ENCODE results near the gene PTPRM.

DNA sequence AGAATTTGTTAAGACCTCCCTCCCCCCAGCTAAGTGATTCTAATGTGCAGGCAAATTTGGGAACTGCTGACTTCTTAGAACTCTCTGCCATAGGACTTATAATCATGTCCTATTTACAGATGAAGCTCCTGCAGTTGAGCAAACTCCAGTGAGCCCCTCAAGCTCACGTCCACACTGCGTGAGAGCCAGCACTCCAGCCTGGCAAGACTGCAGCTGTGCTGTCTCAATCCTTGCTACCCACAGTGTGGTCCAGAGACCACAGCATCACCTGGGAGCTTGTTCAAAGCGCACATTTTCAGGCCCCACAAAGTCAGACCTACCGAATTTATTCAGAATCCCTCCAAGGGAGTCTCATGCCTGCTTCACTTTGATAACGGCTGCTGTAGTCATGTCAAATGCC lies 799.0 kb downstream of the PTPRM start:
- TF ChIP-seq, protein P1, sequence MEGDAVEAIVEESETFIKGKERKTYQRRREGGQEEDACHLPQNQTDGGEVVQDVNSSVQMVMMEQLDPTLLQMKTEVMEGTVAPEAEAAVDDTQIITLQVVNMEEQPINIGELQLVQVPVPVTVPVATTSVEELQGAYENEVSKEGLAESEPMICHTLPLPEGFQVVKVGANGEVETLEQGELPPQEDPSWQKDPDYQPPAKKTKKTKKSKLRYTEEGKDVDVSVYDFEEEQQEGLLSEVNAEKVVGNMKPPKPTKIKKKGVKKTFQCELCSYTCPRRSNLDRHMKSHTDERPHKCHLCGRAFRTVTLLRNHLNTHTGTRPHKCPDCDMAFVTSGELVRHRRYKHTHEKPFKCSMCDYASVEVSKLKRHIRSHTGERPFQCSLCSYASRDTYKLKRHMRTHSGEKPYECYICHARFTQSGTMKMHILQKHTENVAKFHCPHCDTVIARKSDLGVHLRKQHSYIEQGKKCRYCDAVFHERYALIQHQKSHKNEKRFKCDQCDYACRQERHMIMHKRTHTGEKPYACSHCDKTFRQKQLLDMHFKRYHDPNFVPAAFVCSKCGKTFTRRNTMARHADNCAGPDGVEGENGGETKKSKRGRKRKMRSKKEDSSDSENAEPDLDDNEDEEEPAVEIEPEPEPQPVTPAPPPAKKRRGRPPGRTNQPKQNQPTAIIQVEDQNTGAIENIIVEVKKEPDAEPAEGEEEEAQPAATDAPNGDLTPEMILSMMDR (IDR thresholded peaks at IDR 0.05; ENCODE audit: insufficient read depth, low read length, poor library complexity, severe bottlenecking), result no peak
- TF ChIP-seq EZH2phosphoT487 (conservative IDR thresholded peaks at IDR 0.05; ENCODE audit: low read length), result no peak

Measured in SU-DHL-6 (cell line).